B cell (primary cell): Measurements from ENCODE around the gene KIF26B. TPM values are rescaled to one million over a fixed set of nuclear protein-coding genes. Genes with fewer than 3 reads are reported as not detected.

Source experiments
- ATAC-seq: fragments of 200-7000 bp; cut with Tn5 transposase; one replicate; pipeline ENCODE4 v1.10.0; 2021; ENCODE audit warnings: low read depth, mild to moderate bottlenecking, moderate number of reproducible peaks, moderate library complexity
- CTCF ChIA-PET: fragments of 350-600 bp; sonication (Branson Sonifier 250); formaldehyde crosslinking; loops from one replicate; lab custom pipeline; 2021; ENCODE audit warnings: antibody characterized with exemption, inconsistent platforms; lab: Charles Lee
- POLR2A ChIA-PET: fragments of 350-600 bp; sonication (Branson Sonifier 250); formaldehyde crosslinking; loops from one replicate; lab custom pipeline; 2021; ENCODE audit warnings: antibody characterized with exemption; lab: Charles Lee
- DNase-seq: peaks from one replicate; pipeline ENCODE4 v3.0.0; 2013
- H2AFZ ChIP-seq: 2 replicates; pipeline ENCODE4 v1.6.1; 2012; ENCODE audit warnings: mild to moderate bottlenecking, low read depth, low read length; ENCODE audit not compliant: insufficient read depth, poor library complexity, severe bottlenecking
- H3K27ac ChIP-seq, 2 donors: 1 replicate in 1 of 2; 2 replicates in 1 of 2; pipeline ENCODE4 v1.5.1; 2012 to 2013; ENCODE audit warnings: low read length in 2 of 2, mild to moderate bottlenecking in 2 of 2, moderate library complexity in 1 of 2
- H3K27me3 ChIP-seq, 4 experiments: fragments of 200-600 bp in 1 of 4; sonication (generic) in 1 of 4; replicated peaks in 1 of 4; 1 replicate in 2 of 4; 2 replicates in 2 of 4; pipeline versions ENCODE4 v1.6.1 to v1.7.0; 2013 to 2016; ENCODE audit warnings: low read length in 3 of 4, mild to moderate bottlenecking in 2 of 4, mixed read lengths in 1 of 4, moderate library complexity in 1 of 4; ENCODE audit not compliant: insufficient read depth in 4 of 4, control insufficient read depth in 3 of 4; ENCODE audit errors: control extremely low read depth in 1 of 4
- H3K36me3 ChIP-seq, 2 experiments: replicated peaks in 1 of 2; 1 replicate in 1 of 2; 2 replicates in 1 of 2; pipeline versions ENCODE4 v1.6.1 to v1.7.1; 2013; ENCODE audit warnings: low read length in 1 of 2; ENCODE audit not compliant: insufficient read depth in 2 of 2, control insufficient read depth in 1 of 2; ENCODE audit errors: control extremely low read depth in 1 of 2, extremely low read depth in 1 of 2
- H3K4me1 ChIP-seq, 2 donors: fragments of 200-600 bp in 1 of 2; sonication (generic) in 1 of 2; 1 replicate in 1 of 2; 2 replicates in 1 of 2; pipeline versions ENCODE4 v1.5.1 to v1.6.1; 2013 to 2017; ENCODE audit warnings: low read length in 2 of 2; ENCODE audit not compliant: control insufficient read depth in 2 of 2, insufficient read depth in 2 of 2
- H3K4me2 ChIP-seq: replicated peaks from 2 replicates; pipeline ENCODE3; 2012; ENCODE audit warnings: mild to moderate bottlenecking, low read depth, low read length; ENCODE audit not compliant: poor library complexity, severe bottlenecking
- H3K4me3 ChIP-seq, 5 experiments: fragments of 200-600 bp in 1 of 5; sonication (generic) in 1 of 5; 1 replicate in 3 of 5; 2 replicates in 2 of 5; pipeline versions ENCODE4 v1.5.1 to v1.7.0; 2011 to 2016; ENCODE audit warnings: low read length in 4 of 5, mild to moderate bottlenecking in 4 of 5, low read depth in 2 of 5, control low read depth in 1 of 5, moderate library complexity in 1 of 5; ENCODE audit not compliant: insufficient read depth in 1 of 5; ENCODE audit errors: control extremely low read depth in 1 of 5, extremely low read depth in 1 of 5
- H3K79me2 ChIP-seq: fragments of 200-600 bp; sonication (generic); one replicate; pipeline ENCODE4 v1.6.0; 2016; ENCODE audit warnings: low read length; ENCODE audit not compliant: control insufficient read depth, insufficient read depth
- H3K9ac ChIP-seq: fragments of 200-600 bp; sonication (generic); 2 replicates; pipeline ENCODE4 v1.6.1; 2017; ENCODE audit warnings: mild to moderate bottlenecking, low read length, moderate library complexity
- H3K9me3 ChIP-seq, 3 donors: one replicate each; pipeline versions ENCODE4 v1.6.1 to v1.7.1; 2013; ENCODE audit warnings: low read length in 2 of 3; ENCODE audit not compliant: control insufficient read depth in 2 of 3, insufficient read depth in 1 of 3; ENCODE audit errors: control extremely low read depth in 1 of 3
- H4K20me1 ChIP-seq: 2 replicates; pipeline ENCODE4 v1.6.0; 2012; ENCODE audit warnings: mild to moderate bottlenecking, low read length; ENCODE audit not compliant: insufficient read depth, control insufficient read depth, poor library complexity, severe bottlenecking
- H3K27ac Mint-ChIP-seq: one replicate; pipeline ENCODE4 v1.8.0; 2021; ENCODE audit warnings: mixed read lengths
- H3K27me3 Mint-ChIP-seq: one replicate; pipeline ENCODE4 v1.8.0; 2021; ENCODE audit warnings: mixed read lengths
- H3K4me1 Mint-ChIP-seq: one replicate; pipeline ENCODE4 v1.8.0; 2021; ENCODE audit warnings: mixed read lengths
- H3K4me3 Mint-ChIP-seq: one replicate; pipeline ENCODE4 v1.8.0; 2021; ENCODE audit warnings: mixed read lengths
- H3K9me3 Mint-ChIP-seq: one replicate; pipeline ENCODE4 v1.8.0; 2022; ENCODE audit warnings: mixed read lengths; ENCODE audit not compliant: insufficient read depth
- CTCF ChIP-seq: fragments of 200-600 bp; IDR thresholded peaks from one replicate; pipeline ENCODE4 v1.8.0; 2022; ENCODE audit warnings: antibody characterized with exemption, mild to moderate bottlenecking
- EZH2 ChIP-seq: IDR thresholded peaks from 2 replicates; pipeline ENCODE4 v1.6.1; 2012; ENCODE audit warnings: borderline replicate concordance, low read depth, mild to moderate bottlenecking, moderate library complexity, low read length; ENCODE audit not compliant: insufficient read depth, poor library complexity, severe bottlenecking
- WGBS: methylation state at CpG from one replicate; pipeline ENCODE4 v1.1.5; 2013; ENCODE audit warnings: missing lambda C conversion rate; ENCODE audit not compliant: insufficient coverage; 5-methylcytosine and 5-hydroxymethylcytosine counted together
- intact Hi-C: fragments of 100-400 bp; cut with micrococcal nuclease; formaldehyde crosslinking; loops from one replicate; pipeline ENCODE4 v1.10.0; 2022
- polyA plus RNA-seq: library from polyadenylated mRNA; depleted of rRNA; stranded (reverse); fragments of >200 nt; gene quantifications from 2 replicates; pipeline ENCODE4 v1.2.3, GENCODE V29; 2012
- total RNA-seq, 2 donors: library from RNA; stranded (reverse); fragments of 120-200 nt in 1 of 2; gene quantifications; 1 replicate in 1 of 2; 2 replicates in 1 of 2; pipeline versions ENCODE4 v1.2.3 to v1.2.4, GENCODE V29; 2013 to 2022

The KIF26B gene
- total and polyA plus RNA-seq, 2 donors (not counting 1 experiment from before 2014, with no cell fraction given): 0.62 TPM; not detected in 1

- no peaks in the 10 kb centered on the region for H3K4me1 Mint-ChIP-seq
- intact Hi-C loops: no loop called here
- TF ChIP-seq EZH2: no peak
- no peak for TF ChIP-seq CTCF
- no peaks in the 10 kb centered on the region for H3K27me3 ChIP-seq
- ATAC-seq: no peak
- H3K36me3 ChIP-seq: no peaks in the 10 kb centered on the region
- H3K27me3 Mint-ChIP-seq: peaks cover 7% of the 10 kb centered on the region
- DNase-seq: no peak
- no peak overlapping the region for H3K27ac Mint-ChIP-seq
- ChIA-PET CTCF (no interaction called here), POLR2A (no interaction called here)
- H3K79me2 ChIP-seq: no peaks in the 10 kb centered on the region
- H3K9ac ChIP-seq: no peak overlapping the region
- WGBS: no CpG with 5 or more reads among the region's 5 CpGs
- H3K4me1 ChIP-seq: no peaks in the 10 kb centered on the region
- H3K4me2 ChIP-seq: no peak overlapping the region
- no peaks in the 10 kb centered on the region for H3K9me3 Mint-ChIP-seq
- H3K4me3 ChIP-seq: no peak overlapping the region
- H3K4me3 Mint-ChIP-seq: no peak overlapping the region
- no peaks in the 10 kb centered on the region for H4K20me1 ChIP-seq
- no peak overlapping the region for H2AFZ ChIP-seq
- no peak overlapping the region for H3K27ac ChIP-seq
- peaks cover 0 to 8% (median 0%) of the 10 kb centered on the region in 3 donors for H3K9me3 ChIP-seq
These were observed 340.9 kb downstream of the KIF26B start for GRCh38 chr1:245495681-245496080.

GRCh38 chr1:245500546-245500945, 345.8 kb downstream of the KIF26B start:
- DNase-seq (no peak), ATAC-seq (no peak)
- TF ChIP-seq CTCF: no peak
- no peak for TF ChIP-seq EZH2
- Histone ChIP-seq H3K27me3 (no peaks in the 10 kb centered on the region), H3K4me3 (no peak overlapping the region), H3K79me2 (no peaks in the 10 kb centered on the region), H3K4me2 (no peak overlapping the region), H3K4me1 (no peaks in the 10 kb centered on the region), H3K9me3 (no peaks in the 10 kb centered on the region), H3K36me3 (no peaks in the 10 kb centered on the region), H4K20me1 (no peaks in the 10 kb centered on the region), H2AFZ (no peak overlapping the region), H3K27ac (no peak overlapping the region), H3K9ac (no peak overlapping the region)
- WGBS: 88% methylated on average over 5 of the region's 7 CpGs
- Mint-ChIP-seq H3K4me3 (no peak overlapping the region), H3K27me3 (peaks cover 2% of the 10 kb centered on the region), H3K27ac (no peak overlapping the region), H3K4me1 (no peaks in the 10 kb centered on the region), H3K9me3 (no peaks in the 10 kb centered on the region)
- ChIA-PET CTCF (no interaction called here), POLR2A (no interaction called here)
- intact Hi-C loops: no loop called here
